IMR-90 (cell line): ENCODE data around the gene GALP. TPM values are rescaled to one million over a fixed set of nuclear protein-coding genes. Genes with fewer than 3 reads are reported as not detected.

Source experiments
- ATAC-seq: fragments of 200-7000 bp; cut with Tn5 transposase; 2 replicates; pipeline ENCODE4 v1.9.1; 2020; ENCODE audit warnings: low read depth, mild to moderate bottlenecking, moderate library complexity
- BruUV-seq: library from RNA; stranded (reverse); fragments of 400-500 nt; replicated peaks from 2 replicates; lab custom pipeline; 2021; lab: Mats Ljungman, UMichigan
- CTCF ChIA-PET: fragments of 300-600 bp; formaldehyde crosslinking; extraction: SDS; loops from one replicate; lab custom pipeline; 2021; ENCODE audit warnings: antibody characterized with exemption; lab: Yijun Ruan, JAX
- POLR2A ChIA-PET: fragments of 300-600 bp; sonication (Branson Sonifier 250); formaldehyde crosslinking; loops from one replicate; lab custom pipeline; 2022; ENCODE audit warnings: antibody characterized with exemption; ENCODE audit not compliant: unreplicated experiment; lab: Charles Lee
- DNase-seq: peaks from one replicate; pipeline ENCODE4 v3.0.0; 2013
- H2AFZ ChIP-seq: replicated peaks from 2 replicates; pipeline ENCODE3; 2013; ENCODE audit warnings: low read length, mild to moderate bottlenecking; ENCODE audit not compliant: poor library complexity
- H2AK5ac ChIP-seq: 2 replicates; pipeline ENCODE4 v1.6.1; 2013; ENCODE audit warnings: low read depth, low read length, inconsistent platforms
- H2AK9ac ChIP-seq: replicated peaks from 2 replicates; pipeline ENCODE3; 2013; ENCODE audit warnings: mild to moderate bottlenecking, low read depth, low read length, moderate library complexity; ENCODE audit not compliant: poor library complexity
- H2BK120ac ChIP-seq: 2 replicates; pipeline ENCODE4 v1.6.1; 2013; ENCODE audit warnings: low read depth, low read length, inconsistent platforms
- H2BK15ac ChIP-seq: 3 replicates; pipeline ENCODE4 v1.6.1; 2013; ENCODE audit warnings: low read depth, low read length, inconsistent platforms
- H2BK20ac ChIP-seq: 2 replicates; pipeline ENCODE4 v1.6.1; 2013; ENCODE audit warnings: low read depth, mild to moderate bottlenecking, inconsistent platforms, low read length, moderate library complexity
- H2BK5ac ChIP-seq: 2 replicates; pipeline ENCODE4 v1.6.1; 2013; ENCODE audit warnings: mild to moderate bottlenecking, low read depth, low read length, inconsistent platforms; ENCODE audit not compliant: poor library complexity, severe bottlenecking
- H3K14ac ChIP-seq: replicated peaks from 2 replicates; pipeline ENCODE4 v1.6.1; 2013; ENCODE audit warnings: low read depth, low read length, inconsistent platforms
- H3K18ac ChIP-seq: 2 replicates; pipeline ENCODE4 v1.6.1; 2013; ENCODE audit warnings: low read depth, low read length, control low read depth
- H3K23ac ChIP-seq: 2 replicates; pipeline ENCODE4 v1.6.1; 2013; ENCODE audit warnings: low read depth, low read length, inconsistent platforms
- H3K27ac ChIP-seq: 2 replicates; pipeline ENCODE4 v1.5.1; 2013; ENCODE audit warnings: mild to moderate bottlenecking, control low read depth, low read length; ENCODE audit not compliant: insufficient read depth
- H3K27me3 ChIP-seq: 2 replicates; pipeline ENCODE4 v1.6.1; 2013; ENCODE audit warnings: low read length; ENCODE audit not compliant: control insufficient read depth, insufficient read depth
- H3K36me3 ChIP-seq: 2 replicates; pipeline ENCODE4 v1.6.1; 2013; ENCODE audit warnings: low read length, mixed read lengths; ENCODE audit not compliant: control insufficient read depth, insufficient read depth
- H3K4ac ChIP-seq: 2 replicates; pipeline ENCODE4 v1.6.1; 2013; ENCODE audit warnings: low read depth, low read length, inconsistent platforms
- H3K4me1 ChIP-seq: 2 replicates; pipeline ENCODE4 v1.6.1; 2013; ENCODE audit warnings: low read length, mixed read lengths; ENCODE audit not compliant: control insufficient read depth, insufficient read depth
- H3K4me2 ChIP-seq: 2 replicates; pipeline ENCODE4 v1.6.1; 2013; ENCODE audit warnings: low read depth, mild to moderate bottlenecking, control low read depth, low read length, moderate library complexity
- H3K4me3 ChIP-seq: 2 replicates; pipeline ENCODE4 v1.5.1; 2013; ENCODE audit warnings: low read depth, mild to moderate bottlenecking, control low read depth, low read length, moderate library complexity; ENCODE audit not compliant: insufficient read depth
- H3K56ac ChIP-seq: 2 replicates; pipeline ENCODE4 v1.6.1; 2013; ENCODE audit warnings: low read length, inconsistent platforms; ENCODE audit not compliant: insufficient read depth; ENCODE audit errors: extremely low read depth
- H3K79me1 ChIP-seq, 2 experiments: 2 replicates each; pipeline ENCODE4 v1.6.1; 2013; ENCODE audit warnings: low read length in 2 of 2, inconsistent platforms in 1 of 2, low read depth in 1 of 2
- H3K9ac ChIP-seq: 2 replicates; pipeline ENCODE4 v1.6.1; 2013; ENCODE audit warnings: low read depth, low read length, control low read depth
- H3K9me1 ChIP-seq: 2 replicates; pipeline ENCODE4 v1.6.1; 2013; ENCODE audit warnings: low read length, inconsistent platforms; ENCODE audit not compliant: insufficient read depth
- H3K9me3 ChIP-seq: 2 replicates; pipeline ENCODE4 v1.6.1; 2013; ENCODE audit warnings: low read length; ENCODE audit not compliant: control insufficient read depth, insufficient read depth
- H4K20me1 ChIP-seq: 2 replicates; pipeline ENCODE4 v1.6.1; 2013; ENCODE audit warnings: low read length, inconsistent platforms; ENCODE audit not compliant: insufficient read depth
- H4K5ac ChIP-seq: 2 replicates; pipeline ENCODE4 v1.6.1; 2013; ENCODE audit warnings: mild to moderate bottlenecking, low read depth, low read length, control low read depth
- H4K8ac ChIP-seq, 2 experiments: 2 replicates each; pipeline ENCODE4 v1.6.1; 2013; ENCODE audit warnings: low read depth in 2 of 2, low read length in 2 of 2, control low read depth in 1 of 2, inconsistent platforms in 1 of 2
- H4K91ac ChIP-seq: 2 replicates; pipeline ENCODE4 v1.6.1; 2013; ENCODE audit warnings: low read depth, low read length, inconsistent platforms; ENCODE audit not compliant: insufficient read depth
- BHLHE40 ChIP-seq: fragments of 150-350 bp; IDR thresholded peaks from 2 replicates; pipeline ENCODE4 v1.6.1; 2016; ENCODE audit warnings: mild to moderate bottlenecking, low read depth, low read length
- CEBPB ChIP-seq: IDR thresholded peaks from 2 replicates; pipeline ENCODE4 v1.6.1; 2012; ENCODE audit warnings: low read depth, low read length, improper control_type of control experiment
- CHD1 ChIP-seq: IDR thresholded peaks from 2 replicates; pipeline ENCODE4 v1.6.1; 2012; ENCODE audit warnings: low read depth, low read length, improper control_type of control experiment
- FOS ChIP-seq: fragments of 150-350 bp; IDR thresholded peaks from 2 replicates; pipeline ENCODE4 v1.6.1; 2016; ENCODE audit warnings: low read depth, low read length
- MAFK ChIP-seq: IDR thresholded peaks from 2 replicates; pipeline ENCODE4 v1.6.1; 2012; ENCODE audit warnings: low read depth, low read length, improper control_type of control experiment
- MAZ ChIP-seq: IDR thresholded peaks from 2 replicates; pipeline ENCODE4 v1.6.1; 2012; ENCODE audit warnings: low read depth, mild to moderate bottlenecking, low read length, improper control_type of control experiment, moderate library complexity, borderline replicate concordance
- MXI1 ChIP-seq: IDR thresholded peaks from 2 replicates; pipeline ENCODE4 v1.6.1; 2012; ENCODE audit warnings: low read depth, mild to moderate bottlenecking, low read length, moderate library complexity, borderline replicate concordance
- NFE2L2 ChIP-seq: fragments of 150-350 bp; IDR thresholded peaks from 2 replicates; pipeline ENCODE4 v1.6.1; 2016; ENCODE audit warnings: low read depth, mild to moderate bottlenecking, low read length
- POLR2A ChIP-seq: IDR thresholded peaks from 2 replicates; pipeline ENCODE4 v1.6.1; 2012; ENCODE audit warnings: mild to moderate bottlenecking, low read depth, low read length
- RAD21 ChIP-seq: IDR thresholded peaks from 2 replicates; pipeline ENCODE4 v1.6.1; 2012; ENCODE audit warnings: low read length, improper control_type of control experiment
- RCOR1 ChIP-seq: IDR thresholded peaks from 2 replicates; pipeline ENCODE4 v1.6.1; 2012; ENCODE audit warnings: mild to moderate bottlenecking, low read length, improper control_type of control experiment; ENCODE audit not compliant: insufficient replicate concordance
- RFX5 ChIP-seq: IDR thresholded peaks from 2 replicates; pipeline ENCODE4 v1.8.0; 2012; ENCODE audit warnings: low read depth, mild to moderate bottlenecking, low read length, moderate library complexity
- SMC3 ChIP-seq: fragments of 150-350 bp; IDR thresholded peaks from 2 replicates; pipeline ENCODE4 v1.6.1; 2016; ENCODE audit warnings: low read depth, mild to moderate bottlenecking, antibody characterized with exemption, low read length, moderate library complexity
- WGBS, 2 experiments: methylation state at CpG; one replicate each; pipeline versions ENCODE4 v1.1.5 to v1.1.7; 2013; ENCODE audit warnings: missing lambda C conversion rate in 2 of 2; ENCODE audit not compliant: insufficient read length in 1 of 2; ENCODE audit errors: extremely low coverage in 2 of 2; 5-methylcytosine and 5-hydroxymethylcytosine counted together
- dilution Hi-C: fragments of 300-500 bp; cut with HindIII; formaldehyde crosslinking; loops from one replicate; pipeline ENCODE4 v1.14.3; 2018; ENCODE audit warnings: low sequenced_read_pairs; ENCODE audit not compliant: unreplicated experiment
- in situ Hi-C: fragments of 300-500 bp; cut with MboI; formaldehyde crosslinking; loops from 3 replicates; pipeline ENCODE4 v1.14.3; 2019; ENCODE audit warnings: low sequenced_read_pairs, inconsistent platforms, mixed read lengths
- intact Hi-C: fragments of 100-400 bp; cut with micrococcal nuclease; formaldehyde crosslinking; loops from 2 replicates; pipeline ENCODE4 v1.10.0; 2022
- polyA plus RNA-seq, 3 experiments: library from polyadenylated mRNA; depleted of rRNA; stranded (reverse); fragments of >200 nt; gene quantifications; 2 replicates each; pipeline ENCODE4 v1.2.3, GENCODE V29; 2012; ENCODE audit warnings: low replicate concordance in 1 of 3
- total RNA-seq: library from RNA; depleted of rRNA; stranded (reverse); fragments of >200 nt; gene quantifications from 2 replicates; pipeline ENCODE4 v1.2.3, GENCODE V29; 2012
- TF ChIP-seq, protein P1 (sequence below): fragments of 150-350 bp; IDR thresholded peaks from 2 replicates; pipeline ENCODE4 v1.6.1; 2017; ENCODE audit warnings: mild to moderate bottlenecking, antibody characterized with exemption, low read length, low read depth
- TF ChIP-seq, protein P2 (sequence below): fragments of 150-350 bp; IDR thresholded peaks from 2 replicates; pipeline ENCODE4 v1.6.1; 2016; ENCODE audit warnings: low read depth, mild to moderate bottlenecking, low read length, moderate library complexity, borderline replicate concordance
- TF ChIP-seq, protein P3 (sequence below): conservative IDR thresholded peaks from 2 replicates; pipeline ENCODE4 v1.5.1; 2012; ENCODE audit warnings: mild to moderate bottlenecking, low read depth, low read length, improper control_type of control experiment

GALP gene
- total and polyA plus RNA-seq, 2 of the 4 experiments (the other 2 are of a cell fraction) = not detected

DNA sequence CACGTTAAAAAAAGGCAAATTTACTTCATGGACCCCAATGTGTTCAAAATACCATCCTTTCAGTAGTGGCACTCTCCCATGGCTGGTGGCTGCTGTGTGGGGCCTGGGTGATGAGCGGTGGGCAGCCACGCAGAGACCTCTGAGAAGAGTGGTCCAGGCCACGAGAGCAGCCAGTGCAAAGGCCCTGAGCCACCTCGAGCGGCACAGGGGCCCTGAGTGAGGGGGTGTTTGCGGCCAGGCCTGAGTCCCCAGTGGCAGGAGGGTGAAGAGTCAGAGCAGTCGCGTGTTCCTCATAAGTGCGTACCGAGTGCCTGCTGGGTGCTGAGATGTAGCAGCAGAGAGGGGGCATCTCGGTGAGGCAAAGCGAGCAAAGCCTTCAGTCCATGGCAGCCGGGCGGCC lies 27.7 kb upstream of the GALP start:
- peaks cover 29% of the 10 kb centered on the region for H3K36me3 ChIP-seq
- H3K14ac ChIP-seq = no peak overlapping the region
- H4K20me1 ChIP-seq = peaks cover 17% of the 10 kb centered on the region
- dilution Hi-C loops = no loop called here
- H3K4me2 ChIP-seq = no peak overlapping the region
- peaks cover 4% of the 10 kb centered on the region; the same call in 1 of the 2 replicates for H3K4me1 ChIP-seq
- H3K18ac ChIP-seq = no peak overlapping the region
- no peak overlapping the region for H2BK120ac ChIP-seq
- H2AFZ ChIP-seq = no peak overlapping the region
- no peak overlapping the region for H3K4me3 ChIP-seq
- POLR2A ChIA-PET = no interaction called here
- no peak overlapping the region for H2BK15ac ChIP-seq
- no peak for ATAC-seq
- H4K5ac ChIP-seq = no peak overlapping the region
- DNase-seq = no peak
- H3K4ac ChIP-seq = no peak overlapping the region
- CTCF ChIA-PET = no interaction called here
- H2AK5ac ChIP-seq = no peak overlapping the region
- H3K9ac ChIP-seq = no peak overlapping the region
- no peak overlapping the region for H3K27ac ChIP-seq
- no peaks in the 10 kb centered on the region for H3K27me3 ChIP-seq
- WGBS, 2 experiments = 93% methylated on average over 5 of the region's 15 CpGs; no CpG with 5 or more reads in 1 of the 2 experiments
- no peaks in the 10 kb centered on the region for H3K9me3 ChIP-seq
- BruUV-seq = no TSS peak
- no peak overlapping the region for H4K91ac ChIP-seq
- no peak overlapping the region for H3K56ac ChIP-seq
- H2BK5ac ChIP-seq = no peak overlapping the region
- no peak overlapping the region for H2AK9ac ChIP-seq
- peaks cover 22 to 41% of the 10 kb centered on the region in 2 experiments for H3K79me1 ChIP-seq
- no peak for TF ChIP-seq FOS
- no peak for TF ChIP-seq RFX5
- no peak for TF ChIP-seq CEBPB
- no peak for TF ChIP-seq POLR2A
- TF ChIP-seq MAZ = no peak
- TF ChIP-seq NFE2L2 = no peak
- TF ChIP-seq SMC3 = no peak
- TF ChIP-seq BHLHE40 = no peak
- TF ChIP-seq MXI1 = no peak
- TF ChIP-seq, protein P1, sequence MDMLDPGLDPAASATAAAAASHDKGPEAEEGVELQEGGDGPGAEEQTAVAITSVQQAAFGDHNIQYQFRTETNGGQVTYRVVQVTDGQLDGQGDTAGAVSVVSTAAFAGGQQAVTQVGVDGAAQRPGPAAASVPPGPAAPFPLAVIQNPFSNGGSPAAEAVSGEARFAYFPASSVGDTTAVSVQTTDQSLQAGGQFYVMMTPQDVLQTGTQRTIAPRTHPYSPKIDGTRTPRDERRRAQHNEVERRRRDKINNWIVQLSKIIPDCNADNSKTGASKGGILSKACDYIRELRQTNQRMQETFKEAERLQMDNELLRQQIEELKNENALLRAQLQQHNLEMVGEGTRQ = no peak
- TF ChIP-seq RAD21 = no peak
- TF ChIP-seq MAFK = no peak
- TF ChIP-seq, protein P2, sequence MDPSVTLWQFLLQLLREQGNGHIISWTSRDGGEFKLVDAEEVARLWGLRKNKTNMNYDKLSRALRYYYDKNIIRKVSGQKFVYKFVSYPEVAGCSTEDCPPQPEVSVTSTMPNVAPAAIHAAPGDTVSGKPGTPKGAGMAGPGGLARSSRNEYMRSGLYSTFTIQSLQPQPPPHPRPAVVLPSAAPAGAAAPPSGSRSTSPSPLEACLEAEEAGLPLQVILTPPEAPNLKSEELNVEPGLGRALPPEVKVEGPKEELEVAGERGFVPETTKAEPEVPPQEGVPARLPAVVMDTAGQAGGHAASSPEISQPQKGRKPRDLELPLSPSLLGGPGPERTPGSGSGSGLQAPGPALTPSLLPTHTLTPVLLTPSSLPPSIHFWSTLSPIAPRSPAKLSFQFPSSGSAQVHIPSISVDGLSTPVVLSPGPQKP = no peak
- TF ChIP-seq RCOR1 = no peak
- TF ChIP-seq, protein P3, sequence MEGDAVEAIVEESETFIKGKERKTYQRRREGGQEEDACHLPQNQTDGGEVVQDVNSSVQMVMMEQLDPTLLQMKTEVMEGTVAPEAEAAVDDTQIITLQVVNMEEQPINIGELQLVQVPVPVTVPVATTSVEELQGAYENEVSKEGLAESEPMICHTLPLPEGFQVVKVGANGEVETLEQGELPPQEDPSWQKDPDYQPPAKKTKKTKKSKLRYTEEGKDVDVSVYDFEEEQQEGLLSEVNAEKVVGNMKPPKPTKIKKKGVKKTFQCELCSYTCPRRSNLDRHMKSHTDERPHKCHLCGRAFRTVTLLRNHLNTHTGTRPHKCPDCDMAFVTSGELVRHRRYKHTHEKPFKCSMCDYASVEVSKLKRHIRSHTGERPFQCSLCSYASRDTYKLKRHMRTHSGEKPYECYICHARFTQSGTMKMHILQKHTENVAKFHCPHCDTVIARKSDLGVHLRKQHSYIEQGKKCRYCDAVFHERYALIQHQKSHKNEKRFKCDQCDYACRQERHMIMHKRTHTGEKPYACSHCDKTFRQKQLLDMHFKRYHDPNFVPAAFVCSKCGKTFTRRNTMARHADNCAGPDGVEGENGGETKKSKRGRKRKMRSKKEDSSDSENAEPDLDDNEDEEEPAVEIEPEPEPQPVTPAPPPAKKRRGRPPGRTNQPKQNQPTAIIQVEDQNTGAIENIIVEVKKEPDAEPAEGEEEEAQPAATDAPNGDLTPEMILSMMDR = no peak
- TF ChIP-seq CHD1 = no peak
- H2BK20ac ChIP-seq = no peak overlapping the region
- in situ Hi-C loops = loop anchor here (25.0 kb wide), 2 partner anchors 461 to 1686 kb away; partner anchors contain the start of genes CDC42EP5, EPN1 and LENG9
- intact Hi-C loops = no loop called here
- H4K8ac ChIP-seq = no peak overlapping the region
- peaks cover 13% of the 10 kb centered on the region; the same call in 1 of the 2 replicates for H3K9me1 ChIP-seq
- H3K23ac ChIP-seq = no peak overlapping the region
